K562 (cell line): ENCODE data around the gene HOXA5. TPM values are rescaled to one million over a fixed set of nuclear protein-coding genes. Genes with fewer than 3 reads are reported as not detected.

Experiments
- ATAC-seq: fragments of 200-7000 bp; cut with Tn5 transposase; 3 replicates; pipeline ENCODE4 v1.9.1; 2020; ENCODE audit warnings: moderate library complexity
- BruUV-seq: library from RNA; stranded (reverse); fragments of 400-500 nt; replicated peaks from 2 replicates; lab custom pipeline; 2021; lab: Mats Ljungman, UMichigan
- CTCF ChIA-PET: fragments of 300-600 bp; formaldehyde crosslinking; extraction: SDS; loops from one replicate; lab custom pipeline; 2021; ENCODE audit warnings: low intra/inter-chr PET ratio; lab: Yijun Ruan, JAX
- POLR2A ChIA-PET: fragments of 300-600, 350-650 bp; sonication (Branson Sonifier 250); formaldehyde crosslinking; extraction: SDS; loops from one replicate; lab custom pipeline; 2021; ENCODE audit warnings: antibody characterized with exemption, inconsistent platforms; lab: Yijun Ruan, JAX
- DNase-seq, 4 experiments: peaks; one replicate each; pipeline versions ENCODE4 v3.0.0 to v3.0.0-alpha.2; 2011 to 2018; ENCODE audit warnings: low spot score in 3 of 4, mixed read lengths in 3 of 4; ENCODE audit errors: extremely low read depth in 1 of 4
- FAIRE-seq: peaks from 2 replicates; lab custom pipeline; 2011; peaks lifted over from hg19 to GRCh38; lab: Jason Lieb, UNC
- H2AFZ ChIP-seq: 2 replicates; pipeline ENCODE4 v1.6.0; 2011; ENCODE audit warnings: low read depth, low read length, control low read depth, inconsistent platforms
- H3K27ac ChIP-seq: fragments of 200-600 bp; 3 replicates; pipeline ENCODE4 v1.8.0; 2011; ENCODE audit warnings: low read depth, mild to moderate bottlenecking, control low read depth, inconsistent platforms, low read length, moderate library complexity, mixed read lengths; ENCODE audit errors: extremely low read depth
- H3K27me3 ChIP-seq, 2 experiments: fragments of 300-600 bp in 1 of 2; 2 replicates in 1 of 2; 3 replicates in 1 of 2; pipeline versions ENCODE4 v1.6.0 to v1.8.0; 2011; ENCODE audit warnings: inconsistent platforms in 2 of 2, low read length in 2 of 2, mild to moderate bottlenecking in 1 of 2, mixed read lengths in 1 of 2, moderate library complexity in 1 of 2; ENCODE audit not compliant: control insufficient read depth in 2 of 2, insufficient read depth in 2 of 2
- H3K36me3 ChIP-seq: fragments of 300-600 bp; 3 replicates; pipeline ENCODE4 v1.8.0; 2011; ENCODE audit warnings: mild to moderate bottlenecking, low read length, inconsistent platforms; ENCODE audit not compliant: control insufficient read depth, insufficient read depth
- H3K4me1 ChIP-seq, 2 experiments: fragments of 200-600 bp in 1 of 2; replicated peaks in 1 of 2; 2 replicates in 1 of 2; 3 replicates in 1 of 2; pipeline versions ENCODE4 v1.5.1 to v1.8.0; 2011; ENCODE audit warnings: inconsistent platforms in 2 of 2, low read length in 2 of 2, mild to moderate bottlenecking in 1 of 2, mixed read lengths in 1 of 2, moderate library complexity in 1 of 2; ENCODE audit not compliant: control insufficient read depth in 2 of 2, insufficient read depth in 2 of 2
- H3K4me2 ChIP-seq: 2 replicates; pipeline ENCODE4 v1.6.1; 2011; ENCODE audit warnings: low read length, control low read depth, inconsistent platforms, mixed read lengths; ENCODE audit not compliant: insufficient read depth
- H3K4me3 ChIP-seq: fragments of 200-600 bp; sonication (generic), shearing (Covaris generic); 2 replicates; pipeline ENCODE4 v1.5.1; 2016; ENCODE audit warnings: control low read depth, inconsistent platforms
- H3K79me2 ChIP-seq: fragments of 200-600 bp; 3 replicates; pipeline ENCODE4 v1.8.0; 2011; ENCODE audit warnings: low read length, inconsistent platforms; ENCODE audit not compliant: control insufficient read depth, insufficient read depth
- H3K9ac ChIP-seq, 2 experiments: 2 replicates each; pipeline versions ENCODE4 v1.6.0 to v1.6.1; 2011; ENCODE audit warnings: low read depth in 2 of 2, low read length in 2 of 2, control low read depth in 1 of 2, inconsistent platforms in 1 of 2, mild to moderate bottlenecking in 1 of 2, mixed read lengths in 1 of 2; ENCODE audit not compliant: insufficient read depth in 1 of 2
- H3K9me1 ChIP-seq: one replicate; pipeline ENCODE4 v1.6.0; 2011; ENCODE audit warnings: inconsistent platforms, mild to moderate bottlenecking, low read length, moderate library complexity; ENCODE audit not compliant: control insufficient read depth, insufficient read depth
- H3K9me3 ChIP-seq: replicated peaks from 2 replicates; pipeline ENCODE4 v1.5.1; 2011; ENCODE audit warnings: low read depth, low read length, inconsistent platforms; ENCODE audit not compliant: control insufficient read depth, insufficient read depth
- H4K20me1 ChIP-seq: replicated peaks from 2 replicates; pipeline ENCODE4 v1.6.1; 2011; ENCODE audit warnings: low read length, inconsistent platforms, mixed read lengths; ENCODE audit not compliant: control insufficient read depth, insufficient read depth
- CBX5 ChIP-seq: IDR thresholded peaks from 2 replicates; pipeline ENCODE4 v1.6.1; 2014; ENCODE audit warnings: low read depth, borderline replicate concordance
- EP300 ChIP-seq: IDR thresholded peaks from 2 replicates; pipeline ENCODE4 v1.6.1; 2012; ENCODE audit warnings: low read length, improper control_type of control experiment
- HIVEP1 ChIP-seq: fragments of 250-450 bp; sonication (Bioruptor Pico); IDR thresholded peaks from 2 replicates; pipeline ENCODE4 v1.4.0; 2020; ENCODE audit warnings: mild to moderate bottlenecking
- IRF2 ChIP-seq: sonication (generic); formaldehyde crosslinking; IDR thresholded peaks from 2 replicates; pipeline ENCODE4 v1.8.1; 2022; ENCODE audit warnings: mild to moderate bottlenecking, missing genetic modification reagents
- KLF13 ChIP-seq: fragments of 450-650 bp; IDR thresholded peaks from 2 replicates; pipeline ENCODE4 v1.6.1; 2016; ENCODE audit warnings: missing genetic modification characterization, low read depth, mild to moderate bottlenecking, missing compliant biosample characterization, moderate library complexity, borderline replicate concordance
- NBN ChIP-seq: fragments of 450-650 bp; IDR thresholded peaks from 2 replicates; pipeline ENCODE4 v1.6.1; 2016; ENCODE audit warnings: low read depth, mild to moderate bottlenecking
- SMAD3 ChIP-seq: fragments of 450-650 bp; formaldehyde crosslinking; conservative IDR thresholded peaks from 2 replicates; pipeline ENCODE4 v1.4.0; 2020; ENCODE audit warnings: mild to moderate bottlenecking
- ZNF174 ChIP-seq: fragments of 250-450 bp; sonication (Bioruptor Pico); IDR thresholded peaks from 2 replicates; pipeline ENCODE4 v1.4.0; 2020; ENCODE audit warnings: mild to moderate bottlenecking
- WGBS: fragments of 100-300 bp; shearing (Covaris generic); methylation state at CpG from one replicate; pipeline ENCODE4 v1.1.6; 2016; ENCODE audit warnings: low coverage, mixed read lengths; ENCODE audit not compliant: insufficient coverage; ENCODE audit errors: missing lambda C conversion rate; 5-methylcytosine and 5-hydroxymethylcytosine counted together
- in situ Hi-C: fragments of 300-500 bp; cut with MboI; formaldehyde crosslinking; loops from 4 replicates; pipeline ENCODE4 v1.15.0; 2018; ENCODE audit warnings: inconsistent platforms, mixed read lengths
- intact Hi-C: fragments of 100-400 bp; cut with micrococcal nuclease; formaldehyde crosslinking; loops from 2 replicates; pipeline ENCODE4 v1.14.2; 2022
- polyA plus RNA-seq, 8 experiments: library from polyadenylated mRNA; depleted of rRNA in 4 of 8; stranded (reverse) in 5 of 8; unstranded in 3 of 8; fragments of >200 nt; fragmentation: Nextera tagmentation in 2 of 8; fragmentation: Illumina TruSeq in 1 of 8; extraction: Ambion mirVana in 2 of 8; extraction: Trizol in 1 of 8; gene quantifications; 2 replicates each; pipeline versions ENCODE4 v1.2.1 to v1.2.3, GENCODE V29; 2011 to 2014; ENCODE audit warnings: inconsistent platforms in 1 of 8, missing spikeins in 1 of 8
- total RNA-seq, 7 experiments: library from RNA; depleted of rRNA in 6 of 7; stranded (reverse); fragments of >200 nt in 6 of 7; fragmentation: Illumina TruSeq in 2 of 7; extraction: Trizol in 2 of 7; gene quantifications; 2 replicates each; pipeline versions ENCODE4 v1.2.1 to v1.2.3, GENCODE V29; 2011 to 2021; ENCODE audit warnings: low replicate concordance in 1 of 7

Gene HOXA5
- total and polyA plus RNA-seq, 9 of the 15 experiments (the other 6 are each of a cell fraction or from before 2014, with no cell fraction given) = 0.13 TPM; not detected in 8

GRCh38 chr7:27143950-27144780 lies 684 bp upstream of the HOXA5 start:
- no peaks in the 10 kb centered on the region for H3K9me1 ChIP-seq
- DNase-seq (no peak), FAIRE-seq (no peak), ATAC-seq (no peak)
- H3K9me3 ChIP-seq = no peaks in the 10 kb centered on the region
- H3K9ac ChIP-seq = no peak overlapping the region
- H2AFZ ChIP-seq = no peak overlapping the region
- TF ChIP-seq NBN (no peak), SMAD3 (CRISPR knock-in tag) (no peak), CBX5 (no peak), IRF2 (no peak), EP300 (no peak), ZNF174 (CRISPR knock-in tag) (no peak), HIVEP1 (CRISPR knock-in tag) (no peak), KLF13 (tag) (no peak)
- TF ChIP-seq, all 486 proteins: peak for 0
- H3K79me2 ChIP-seq = no peaks in the 10 kb centered on the region
- H3K36me3 ChIP-seq = no peaks in the 10 kb centered on the region
- no TSS peak for BruUV-seq
- H3K27ac ChIP-seq = no peak overlapping the region
- WGBS = 35% methylated on average over 37 of the region's 40 CpGs
- no peaks in the 10 kb centered on the region for H4K20me1 ChIP-seq
- intact Hi-C loops (no loop called here), in situ Hi-C loops (loop anchor here (10.0 kb wide), 1 partner anchor 289 kb away; no protein-coding TSS in a partner anchor)
- POLR2A ChIA-PET = interaction anchor here (0.6 to 0.7 kb wide), 3 partner anchors 18 to 468 kb away, joined by 3 to 4 read pairs (median 3); no protein-coding TSS in a partner anchor
- peaks cover 0 to 20% of the 10 kb centered on the region in 2 experiments; a peak in 2 of 5 replicates for H3K4me1 ChIP-seq
- no peak overlapping the region for H3K4me3 ChIP-seq
- peaks cover 30 to 91% of the 10 kb centered on the region in 2 experiments for H3K27me3 ChIP-seq
- CTCF ChIA-PET = no interaction called here
- H3K4me2 ChIP-seq = no peak overlapping the region
